Right lobe of liver (tissue), 4 donors: Measurements from ENCODE around the gene OR13F1.

Source experiments
- CTCF ChIP-seq, 4 donors: fragments of 200-600 bp in 3 of 4; fragments of 450-650 bp in 1 of 4; IDR thresholded peaks; one replicate each; pipeline versions ENCODE4 v1.5.1 to v1.8.0; 2016 to 2022; ENCODE audit warnings: antibody characterized with exemption in 4 of 4, mild to moderate bottlenecking in 2 of 4
- POLR2A ChIP-seq: fragments of 450-650 bp; IDR thresholded peaks from one replicate; pipeline ENCODE4 v1.6.1; 2017; ENCODE audit warnings: antibody characterized with exemption, mild to moderate bottlenecking
- donor health status: DM: no; HTN: no; CAD: no.
- donor health status: DM: no; HTN: no; CAD: no.
- donor health status: DM: no; HTN: yes; CAD: no.

GRCh38 chr9:104536756-104537155 lies 32.7 kb downstream of the OR13F1 start, which contains the start of gene OR13C3:
- TF ChIP-seq CTCF (IDR thresholded peaks at IDR 0.05), result no peak
- TF ChIP-seq POLR2A, result no peak
